Stimulated activated CD8-positive, alpha-beta memory T cell treated with anti-CD3 and anti-CD28 coated beads, Interleukin-4, amount 100 ng/mL, for 24 hours (primary cell): ENCODE data around the gene GPC4.

Source experiments
- DNase-seq: peaks from one replicate; pipeline ENCODE4 v3.0.0-alpha.2; 2020; ENCODE audit warnings: low read depth

GPC4 gene

DNA sequence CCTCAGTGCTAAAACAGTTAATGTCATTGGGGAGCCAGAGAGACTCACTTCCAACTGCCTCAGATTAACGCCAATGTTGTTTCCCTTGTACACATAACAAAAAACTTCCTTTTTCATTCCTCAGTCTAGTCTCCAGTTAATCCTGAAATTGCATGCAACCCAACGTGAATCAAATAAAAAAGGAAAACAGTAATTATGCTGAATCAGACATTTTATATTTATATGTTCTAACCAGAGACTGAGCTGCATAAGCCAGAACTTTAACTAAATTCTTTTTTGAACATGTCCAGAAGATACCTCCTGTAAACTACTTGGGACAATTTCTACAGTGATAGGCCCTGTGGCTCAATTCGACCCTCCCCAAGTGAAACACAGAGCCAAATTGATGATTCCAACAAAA lies 4.7 kb downstream of the GPC4 start:
- DNase-seq: no peak

DNA sequence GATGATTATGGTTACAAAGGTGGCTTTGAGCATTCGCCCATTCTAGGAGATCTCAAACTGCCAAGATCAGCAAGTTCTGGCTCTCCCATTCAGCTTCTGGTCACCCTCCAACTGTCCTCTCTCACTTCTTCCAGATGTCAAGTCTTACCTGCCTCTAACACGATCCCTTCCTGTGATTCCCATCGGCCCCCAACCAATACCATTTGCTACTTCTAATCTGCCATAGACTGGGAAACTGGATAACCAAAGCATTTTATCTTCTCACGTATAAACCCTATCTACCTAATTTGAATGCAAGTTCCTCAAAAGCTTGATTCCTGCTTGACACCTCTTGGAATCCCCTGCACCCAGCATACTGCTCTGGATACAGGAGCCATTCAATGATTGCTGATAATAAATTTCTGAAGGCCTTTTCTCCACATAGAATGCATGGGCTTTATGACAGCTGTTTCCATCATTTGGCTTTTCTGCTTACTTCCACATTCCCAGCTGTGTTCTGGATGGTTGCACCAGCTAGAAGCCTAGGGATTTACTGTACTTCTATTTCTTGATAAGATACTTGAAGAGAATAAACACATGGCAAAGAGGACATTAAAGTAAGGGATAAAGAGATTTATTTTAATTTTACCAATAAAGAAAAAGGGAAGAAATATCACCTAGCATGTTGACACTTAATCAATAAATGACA lies 9.6 kb downstream of the GPC4 start:
- DNase-seq: no peak

DNA sequence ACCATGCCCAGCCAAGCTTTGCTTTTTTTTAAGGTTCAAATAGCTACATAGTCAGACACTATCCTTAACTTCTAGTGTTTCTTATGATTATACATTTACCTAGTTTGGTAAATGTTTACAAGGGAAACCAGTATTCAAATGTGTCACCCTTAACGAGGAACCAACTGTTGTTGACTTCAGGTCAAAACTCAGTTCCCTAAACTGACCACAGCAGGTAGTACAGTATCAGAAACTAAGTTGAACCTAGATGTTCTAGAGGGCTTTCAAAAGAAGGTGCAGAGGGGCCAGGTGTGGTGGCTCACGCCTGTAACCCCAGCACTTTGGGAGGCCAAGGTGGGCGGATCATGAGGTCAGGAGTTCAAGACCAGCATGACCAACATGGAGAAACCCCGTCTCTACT lies 11.3 kb downstream of the GPC4 start:
- DNase-seq: no peak

DNA sequence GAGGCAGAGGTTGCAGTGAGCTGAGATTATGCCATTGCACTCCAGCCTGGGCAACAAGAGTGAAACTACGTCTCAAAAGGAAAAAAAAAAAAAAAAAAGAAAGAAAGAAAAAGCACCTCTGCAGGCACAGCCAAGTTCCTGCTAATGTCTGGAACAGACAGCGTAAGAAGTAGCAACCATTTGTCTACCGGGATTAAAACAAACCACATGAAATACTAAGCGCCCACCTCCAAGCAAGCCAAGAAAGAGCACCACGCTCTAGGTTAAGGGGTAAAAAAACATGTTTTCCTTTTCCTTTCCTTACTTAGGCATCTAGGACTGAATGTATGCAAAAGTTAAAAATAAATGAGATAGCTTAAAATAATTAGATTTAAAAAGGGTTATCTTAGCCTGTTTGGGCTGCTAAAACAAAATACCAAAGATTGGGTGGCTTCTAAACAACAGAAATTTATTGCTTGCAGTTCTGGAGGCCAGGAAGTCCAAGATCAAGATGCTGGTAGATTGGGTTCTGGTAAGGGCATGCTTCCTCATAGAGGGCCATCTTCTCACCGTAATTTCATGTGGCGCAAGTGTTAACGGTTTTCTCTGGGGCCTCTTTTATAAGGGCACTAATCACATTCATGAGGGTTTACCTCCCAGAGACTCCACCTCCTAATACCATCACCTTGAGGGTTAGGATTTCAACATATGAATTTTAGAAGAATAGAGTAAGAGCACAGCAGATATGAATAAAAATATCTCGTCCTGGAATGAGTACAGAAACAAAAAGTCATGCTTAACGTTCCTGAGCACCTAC lies 12.3 kb downstream of the GPC4 start:
- DNase-seq: no peak

DNA sequence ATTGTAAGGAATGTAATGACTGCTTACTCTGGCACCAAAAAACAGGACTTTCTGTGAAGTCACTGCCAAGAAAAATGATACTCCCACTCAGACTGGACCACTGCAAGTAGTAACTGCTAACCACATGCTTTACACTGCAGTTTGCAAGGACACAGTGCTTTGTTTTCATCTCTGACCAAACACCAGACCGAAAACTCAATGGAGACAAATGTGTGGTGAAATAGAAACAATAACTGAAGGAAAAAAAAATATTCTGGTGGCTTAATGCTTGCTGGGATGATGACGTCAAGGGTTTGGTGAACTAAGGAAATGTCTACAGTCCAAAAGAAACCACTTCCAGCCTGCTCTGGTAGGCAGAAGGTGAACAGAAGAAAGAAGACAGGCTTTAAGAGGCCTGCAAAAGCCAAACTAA lies 13.2 kb downstream of the GPC4 start:
- no peak for DNase-seq

DNA sequence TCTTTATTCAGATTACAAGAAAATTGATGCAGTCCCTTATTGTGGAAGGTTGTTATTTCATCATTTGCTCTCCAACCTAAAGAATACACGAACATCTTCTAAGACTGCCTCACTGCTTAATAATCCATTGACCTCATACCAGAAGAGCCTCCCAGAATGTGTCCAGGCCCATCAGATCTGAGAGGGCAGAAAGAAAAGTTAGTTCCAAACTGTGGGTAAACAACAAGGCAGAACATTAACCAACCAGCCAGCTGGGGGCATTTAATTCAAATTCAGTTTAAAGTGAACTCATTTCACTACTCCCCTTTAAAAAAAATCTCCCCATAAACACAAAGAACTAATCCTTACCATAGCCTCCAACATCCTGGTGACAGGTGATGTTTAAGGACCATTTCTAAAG lies 13.8 kb downstream of the GPC4 start:
- no peak for DNase-seq

DNA sequence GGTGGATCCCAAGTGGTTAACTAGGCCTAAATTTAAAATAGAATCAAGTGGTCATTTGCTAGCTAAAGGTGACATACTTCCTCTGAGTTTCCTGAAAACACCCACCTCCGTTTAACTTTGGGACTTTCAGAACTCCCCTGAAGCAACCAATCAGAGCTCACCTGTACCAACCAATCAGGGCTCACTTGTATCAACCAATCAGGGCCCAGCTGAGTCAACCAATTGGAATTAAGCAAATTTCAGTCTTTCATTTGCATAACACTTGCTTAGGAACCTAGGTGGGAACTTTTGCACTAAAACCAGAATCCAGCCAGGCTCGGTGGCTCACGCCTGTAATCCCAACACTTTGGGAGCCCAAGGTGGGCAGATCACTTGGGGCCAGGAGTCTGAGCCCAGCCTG lies 15.9 kb downstream of the GPC4 start:
- no peak for DNase-seq

DNA sequence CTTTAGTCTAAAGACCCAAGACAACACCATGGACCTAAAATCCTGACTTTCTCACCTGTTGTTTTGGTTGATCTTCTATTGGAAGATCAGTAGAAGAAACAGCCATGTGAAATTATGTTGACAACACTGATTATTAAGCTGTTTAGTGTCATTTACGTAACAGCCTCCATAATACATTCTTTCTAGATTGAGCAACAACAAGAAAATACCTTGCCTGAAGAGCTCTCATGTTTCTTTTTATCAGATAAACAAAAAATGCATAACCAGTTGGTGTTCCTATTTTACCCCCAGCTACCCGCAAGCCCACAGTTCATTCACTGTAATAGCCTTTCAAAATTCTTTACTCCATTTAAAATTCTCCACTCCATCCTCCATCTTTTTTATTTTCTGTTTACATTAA lies 20.5 kb downstream of the GPC4 start:
- no peak for DNase-seq

DNA sequence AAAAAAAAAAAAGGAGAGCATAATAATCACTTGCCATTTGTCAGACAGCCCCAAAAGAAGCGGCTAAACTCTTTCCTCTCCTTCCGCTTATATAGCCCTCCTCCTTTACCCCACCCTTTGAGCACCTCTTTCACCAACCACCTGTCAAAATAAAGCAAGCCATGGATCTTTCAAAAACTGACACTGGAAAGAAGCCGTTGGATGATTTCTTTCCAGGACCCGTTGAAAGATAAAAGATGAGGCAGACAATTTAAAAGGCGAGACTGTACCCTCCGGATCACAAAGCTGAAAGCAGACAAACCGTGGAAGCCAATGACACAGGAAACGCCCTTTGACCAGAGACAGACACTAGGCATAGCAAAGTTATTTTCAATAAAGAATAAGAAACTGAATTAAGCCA lies 22.6 kb downstream of the GPC4 start:
- no peak for DNase-seq

DNA sequence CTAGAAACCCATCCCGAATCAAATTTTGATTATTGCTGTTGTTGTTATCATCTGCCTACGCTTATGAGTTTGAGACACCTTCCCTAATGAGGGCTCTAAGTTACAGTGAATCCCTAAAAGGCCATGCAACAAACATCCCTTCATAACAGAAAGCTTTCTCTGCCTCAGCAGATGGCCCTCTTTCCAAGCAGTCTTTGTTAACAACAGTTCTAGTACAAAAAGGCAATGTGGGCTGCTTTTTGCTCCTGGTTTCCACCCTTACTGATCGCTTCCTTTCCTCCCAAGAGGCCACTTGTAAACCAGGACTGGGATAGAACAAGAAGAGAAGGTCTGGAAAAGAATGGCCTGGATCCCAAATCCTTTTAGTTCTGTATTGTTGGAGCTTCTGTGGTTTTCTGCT lies 24.2 kb downstream of the GPC4 start:
- DNase-seq: no peak

DNA sequence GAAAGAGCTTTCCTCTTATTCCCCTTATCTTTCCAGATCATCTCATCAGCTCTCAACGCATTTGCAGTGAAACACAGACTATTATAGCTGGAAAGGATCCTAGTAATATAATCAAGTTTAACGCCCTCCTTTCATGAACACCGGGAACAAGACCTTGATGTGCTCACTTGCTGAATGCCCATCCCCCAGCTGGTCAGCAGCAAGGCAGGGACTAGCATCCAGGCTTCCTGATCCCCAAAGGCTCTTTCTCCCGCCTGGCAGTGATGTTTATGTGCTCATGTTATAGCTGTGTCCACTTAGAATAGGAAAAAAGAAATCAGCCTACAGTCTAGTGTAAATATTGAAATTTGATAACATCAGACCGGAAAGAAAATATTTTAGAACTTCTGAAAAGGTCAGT lies 24.6 kb downstream of the GPC4 start:
- no peak for DNase-seq

DNA sequence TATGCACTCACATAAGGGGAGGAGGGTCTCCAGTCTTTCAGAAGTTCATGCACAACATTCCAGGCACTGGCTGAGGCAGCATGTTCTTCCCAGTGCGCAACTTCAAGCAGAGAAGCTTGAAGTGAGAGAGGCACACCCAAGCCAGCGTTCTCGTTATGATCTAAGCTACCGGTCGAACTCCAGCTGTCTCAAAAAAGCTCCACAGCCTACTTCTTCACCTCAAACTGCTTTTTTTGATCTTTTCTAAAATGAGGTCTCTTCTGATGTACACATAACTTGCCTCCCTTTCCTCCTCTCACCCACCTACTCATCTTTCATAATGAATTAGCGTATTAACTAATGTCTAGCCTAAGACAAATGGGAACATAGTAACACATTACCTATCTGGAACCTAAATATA lies 25.3 kb downstream of the GPC4 start:
- DNase-seq: no peak

DNA sequence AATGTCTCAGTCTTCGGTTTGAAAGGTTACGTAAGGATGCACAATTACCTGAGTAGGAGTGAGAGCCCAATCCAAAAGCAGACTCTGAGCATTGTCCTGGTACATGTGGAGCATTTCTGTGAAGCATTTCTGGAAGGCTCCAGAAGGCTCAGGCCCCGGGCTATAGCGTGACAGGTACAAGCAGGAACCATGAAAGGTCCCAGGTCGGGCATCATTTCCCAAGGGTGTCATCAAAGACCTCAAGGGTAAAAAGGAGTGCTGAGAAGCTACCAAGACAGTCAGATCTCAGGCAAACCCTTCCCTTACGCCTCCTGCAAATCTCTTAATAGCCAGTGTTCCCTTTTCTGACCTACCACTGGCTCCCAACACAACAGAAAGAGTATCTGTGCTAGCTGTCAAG lies 30.8 kb downstream of the GPC4 start:
- DNase-seq: no peak

DNA sequence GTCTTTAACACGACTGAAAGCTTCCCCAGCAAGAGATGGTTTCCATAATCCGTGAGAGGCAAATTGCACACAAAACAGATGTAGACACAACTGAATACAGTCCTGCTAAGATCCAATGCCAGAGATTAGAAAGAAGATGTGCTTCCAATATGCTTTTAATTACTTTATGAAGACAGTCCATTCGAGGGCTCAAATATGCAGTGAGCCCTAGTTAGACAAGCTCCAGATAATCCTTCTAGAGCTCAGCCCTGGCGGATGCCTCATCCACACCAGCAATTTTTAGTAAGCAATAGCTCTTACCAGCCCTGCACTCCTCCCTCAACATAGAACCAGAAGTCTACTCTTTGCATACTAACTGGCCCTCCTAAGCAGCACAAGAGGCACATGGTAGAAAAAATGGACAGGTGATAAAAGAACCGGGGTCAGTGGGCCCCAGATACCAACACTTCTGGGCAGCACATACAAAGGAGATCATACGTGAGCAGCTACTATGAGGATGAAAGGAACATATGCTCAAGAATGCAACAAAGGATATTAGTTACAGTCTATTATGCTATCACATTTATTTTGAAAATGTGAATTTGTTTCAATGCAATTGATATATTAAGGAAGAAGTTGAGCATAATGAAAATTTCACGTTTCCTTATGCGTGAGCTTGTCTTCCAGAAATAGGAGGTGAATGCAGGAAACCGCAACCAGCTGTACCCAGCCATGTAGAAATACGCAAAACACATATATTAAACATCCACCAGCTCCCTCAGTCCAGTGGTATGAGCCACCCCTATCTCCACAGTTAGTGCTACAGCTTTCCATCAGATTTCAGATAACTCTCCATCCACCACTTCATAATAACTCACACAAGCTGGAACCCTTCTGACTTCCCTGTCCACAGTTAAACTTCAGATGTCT lies 34.3 kb downstream of the GPC4 start:
- no peak for DNase-seq

DNA sequence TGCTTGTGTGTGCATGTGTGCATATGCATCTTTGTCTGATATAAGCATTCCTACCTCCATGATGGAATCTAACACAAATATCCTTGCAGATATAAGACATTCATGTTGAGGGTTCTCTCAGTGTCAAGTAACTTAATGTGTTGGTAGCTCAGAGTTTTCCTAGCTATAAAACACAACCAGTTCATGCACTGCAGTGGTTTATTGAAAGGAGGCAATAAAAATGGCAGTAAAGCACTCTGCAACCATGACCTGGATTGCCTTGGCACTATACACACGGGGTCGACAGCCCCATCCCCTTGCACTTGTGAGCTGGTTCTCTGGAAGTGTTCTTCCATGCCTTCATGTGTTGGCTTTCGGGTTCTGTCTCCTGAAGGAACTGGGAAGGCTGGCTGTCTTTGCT lies 38.9 kb downstream of the GPC4 start:
- DNase-seq: no peak

DNA sequence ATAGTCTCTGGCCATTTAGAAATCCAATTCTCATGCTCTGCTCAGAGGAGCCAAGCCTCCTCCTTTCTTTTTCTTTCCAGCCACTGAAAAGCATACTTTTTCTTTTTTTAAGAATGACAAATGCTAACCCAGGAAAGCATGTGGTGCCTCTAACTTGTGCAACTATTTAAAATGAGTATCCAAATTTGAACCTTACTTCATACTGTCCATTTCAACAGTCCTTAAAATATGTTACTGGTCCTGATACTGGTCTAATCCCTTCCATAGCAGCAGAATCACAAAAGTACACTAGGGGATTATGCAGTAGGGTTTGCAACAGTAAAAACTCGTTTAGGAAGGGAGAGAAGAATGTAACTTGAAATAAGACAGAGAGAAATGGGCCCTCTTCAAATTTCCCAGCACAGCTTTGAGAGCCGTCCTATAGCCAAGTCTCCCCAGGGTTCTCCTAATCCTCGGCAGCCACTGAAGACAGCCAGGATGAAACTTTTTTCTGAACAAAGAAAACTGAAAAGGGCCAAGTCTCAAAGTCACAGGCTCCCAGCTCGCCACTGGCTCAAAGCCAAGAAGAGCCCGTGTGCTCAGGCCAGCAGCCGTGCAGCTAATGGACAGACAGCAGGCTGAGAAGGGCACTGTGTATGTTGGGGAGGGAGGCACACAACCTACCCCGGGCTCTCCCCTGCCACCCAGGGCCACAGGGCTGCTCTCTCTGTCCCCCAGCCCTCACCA lies 39.5 kb downstream of the GPC4 start:
- no peak for DNase-seq

DNA sequence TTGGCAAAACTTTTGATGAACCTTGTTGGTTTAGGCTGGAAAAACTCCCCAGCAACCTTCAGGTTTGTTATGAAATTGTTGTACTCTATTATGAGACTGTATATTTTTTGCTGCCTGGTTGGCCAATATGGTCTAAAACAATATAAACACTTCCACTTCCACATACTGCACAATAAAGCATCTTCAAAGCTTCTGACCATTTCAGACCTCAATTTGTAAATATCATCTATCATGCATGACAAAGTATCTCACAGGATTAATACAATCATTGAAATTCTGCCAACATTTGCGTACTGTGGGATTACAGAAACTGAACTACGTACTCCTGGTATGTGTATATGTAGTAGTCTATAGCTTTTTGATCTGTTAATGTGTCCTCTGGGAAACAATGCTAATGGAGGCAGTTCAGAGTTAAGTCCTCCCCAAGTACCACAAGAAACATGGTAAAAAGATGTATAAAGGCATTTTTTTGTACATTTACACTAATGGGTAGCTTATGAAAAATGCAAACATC lies 40.4 kb downstream of the GPC4 start:
- DNase-seq: no peak

DNA sequence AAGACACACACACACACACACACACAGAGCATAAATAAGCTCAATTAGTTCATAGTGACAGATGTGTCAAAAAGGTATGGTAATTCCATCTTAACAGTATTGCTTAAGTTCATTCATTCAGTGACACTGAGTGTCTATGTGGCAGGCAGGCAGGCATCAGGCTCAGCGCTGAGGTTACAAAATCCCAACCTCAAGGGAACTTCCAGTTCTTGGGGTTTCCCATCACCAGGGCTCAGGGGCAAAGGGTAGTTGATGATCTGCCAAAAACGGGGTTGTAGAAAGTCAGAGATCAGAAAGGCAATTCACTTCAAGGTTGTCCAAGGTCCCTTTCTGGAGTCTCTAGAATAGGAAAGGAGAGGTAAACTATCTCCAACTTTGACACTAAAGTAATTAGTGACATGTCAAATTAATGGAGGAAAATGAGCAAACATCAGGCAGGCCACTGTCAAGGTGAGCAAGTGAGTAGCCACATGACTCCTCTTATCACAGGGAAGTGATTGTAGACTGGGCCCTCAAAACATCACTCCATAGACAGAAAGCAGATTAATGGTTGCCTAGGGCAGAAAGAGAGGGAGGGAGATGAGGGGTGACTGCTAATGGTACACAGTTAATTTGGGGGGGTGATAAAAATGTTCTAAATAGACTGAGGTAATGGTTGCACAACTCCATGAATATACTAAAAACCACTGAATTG lies 41.8 kb downstream of the GPC4 start:
- DNase-seq: no peak

DNA sequence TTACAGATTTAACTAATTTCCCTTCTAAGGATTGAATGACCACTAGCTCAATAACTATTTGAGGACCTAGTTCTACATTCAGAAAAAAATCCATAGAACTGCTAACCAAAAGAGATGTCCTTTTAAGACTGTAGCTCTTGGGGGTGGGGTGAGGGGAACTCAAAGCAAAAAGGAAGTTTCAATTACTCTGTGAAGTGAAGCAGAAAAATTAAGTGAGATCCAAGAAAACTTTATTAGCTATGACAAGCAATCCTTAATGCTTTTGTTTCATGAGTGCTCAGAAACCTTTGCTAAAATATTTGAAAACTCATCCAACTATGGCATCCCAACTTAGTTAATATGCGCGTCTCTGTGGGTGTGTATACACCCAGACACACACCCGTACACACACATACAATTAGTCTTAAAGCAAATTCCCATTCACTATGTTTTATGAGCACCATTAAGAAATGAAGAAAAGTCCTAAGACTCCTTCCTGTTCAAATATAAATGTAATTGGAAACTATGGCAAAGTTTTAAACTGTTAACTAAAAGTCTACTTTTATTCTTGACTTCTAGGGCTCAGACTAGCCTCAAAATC lies 44.5 kb downstream of the GPC4 start:
- no peak for DNase-seq

DNA sequence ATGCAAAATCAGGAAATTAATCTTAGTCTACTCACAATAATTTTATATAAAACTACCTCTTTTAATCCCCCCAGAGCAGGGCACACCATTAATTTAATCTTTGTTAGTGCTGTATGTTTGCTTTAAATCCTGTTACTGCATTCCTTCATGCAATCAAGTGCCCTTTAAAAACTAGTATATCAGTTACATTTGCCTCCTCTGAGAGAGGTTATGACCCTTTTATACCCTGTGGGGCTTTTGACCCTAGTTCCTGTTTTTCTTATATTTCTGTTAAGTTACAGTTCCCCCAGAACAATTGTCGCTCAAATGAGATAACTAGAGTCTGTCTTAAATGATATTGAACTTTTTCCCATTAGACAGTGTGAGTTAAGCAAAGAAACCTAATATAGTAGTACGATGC lies 46.2 kb downstream of the GPC4 start:
- no peak for DNase-seq

DNA sequence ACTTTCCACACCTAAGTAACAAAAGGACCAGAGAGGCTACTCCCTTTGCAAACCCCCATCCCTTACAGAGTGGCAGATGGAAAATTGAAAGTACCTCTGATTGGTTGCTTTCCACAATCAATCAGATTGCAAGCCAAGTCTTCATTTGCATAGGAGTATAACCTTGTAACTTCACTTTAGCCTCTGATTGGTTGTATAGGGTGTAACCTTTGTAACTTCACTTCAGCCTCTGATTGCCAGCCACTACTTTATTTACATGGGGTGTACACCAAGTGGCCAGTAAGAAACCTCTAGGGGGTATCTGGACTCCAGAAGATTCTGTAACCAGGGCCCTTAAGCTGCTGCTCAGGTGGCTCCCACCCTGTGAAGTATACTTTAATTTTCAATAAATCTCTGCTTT lies 48.6 kb downstream of the GPC4 start:
- no peak for DNase-seq
